ENCODE measurements around the gene RACK1. TPM values are rescaled to one million over a fixed set of nuclear protein-coding genes. Genes with fewer than 3 reads are reported as not detected.

Gene RACK1
- total RNA-seq, 6 experiments from 2014 or later = 1,737 to 2,012 (median 1,885) TPM

GRCh38 chr5:181233088-181233800 is 10.5 kb downstream of the RACK1 start:
- Mint-ChIP-seq H3K27me3 (ENCODE audit: insufficient read depth) (peaks cover 13% of the 10 kb centered on the region), H3K36me3 (ENCODE audit: low read depth) (peaks cover 34% of the 10 kb centered on the region), H3K9me3 (no peaks in the 10 kb centered on the region; the same call in 1 of the 2 replicates), H3K4me3 (peak overlapping the region; percentile 6; the same call in 1 of the 2 replicates), H3K27ac (peak overlapping the region; percentile 22), H3K4me1 (ENCODE audit: low read depth) (peaks cover 5% of the 10 kb centered on the region)
- TF ChIP-seq CTCF (IDR thresholded peaks at IDR 0.05) = no peak
- DNase-seq = no peak

- Mint-ChIP-seq H3K4me1 (ENCODE audit: low read depth) (no peaks in the 10 kb centered on the region; the same call in 1 of the 2 replicates), H3K4me3 (no peak overlapping the region), H3K27me3 (ENCODE audit: insufficient read depth) (peaks cover 13% of the 10 kb centered on the region), H3K9me3 (no peaks in the 10 kb centered on the region; the same call in 1 of the 2 replicates), H3K27ac (peak overlapping the region; percentile 22; the same call in 1 of the 2 replicates), H3K36me3 (ENCODE audit: low read depth) (peaks cover 27% of the 10 kb centered on the region)
- no peak for DNase-seq
- no peak for TF ChIP-seq CTCF (IDR thresholded peaks at IDR 0.05)
Measured at GRCh38 chr5:181232593-181232992, 11.1 kb downstream of the RACK1 start.

- Mint-ChIP-seq H3K27ac (peak overlapping the region; percentile 12; the same call in 1 of the 2 replicates), H3K4me1 (ENCODE audit: low read depth) (peaks cover 3% of the 10 kb centered on the region; the same call in 1 of the 2 replicates), H3K36me3 (ENCODE audit: low read depth) (peaks cover 18% of the 10 kb centered on the region), H3K4me3 (no peak overlapping the region), H3K27me3 (ENCODE audit: insufficient read depth) (peaks cover 13% of the 10 kb centered on the region), H3K9me3 (no peaks in the 10 kb centered on the region; the same call in 1 of the 2 replicates)
- no peak for DNase-seq
- no peak for TF ChIP-seq CTCF (IDR thresholded peaks at IDR 0.05)
Measured at GRCh38 chr5:181231432-181231831, 12.3 kb downstream of the RACK1 start.

GRCh38 chr5:181230551-181230950 is 13.2 kb downstream of the RACK1 start:
- no peak overlapping the region for H3K4me3 Mint-ChIP-seq
- DNase-seq = no peak

GRCh38 chr5:181229996-181230395 is 13.7 kb downstream of the RACK1 start:
- Mint-ChIP-seq H3K27ac (no peak overlapping the region), H3K4me3 (no peak overlapping the region), H3K9me3 (no peaks in the 10 kb centered on the region; the same call in 1 of the 2 replicates), H3K4me1 (ENCODE audit: low read depth) (peaks cover 13% of the 10 kb centered on the region), H3K36me3 (ENCODE audit: low read depth) (peaks cover 9% of the 10 kb centered on the region), H3K27me3 (ENCODE audit: insufficient read depth) (peaks cover 13% of the 10 kb centered on the region)
- no peak for DNase-seq
- TF ChIP-seq CTCF (IDR thresholded peaks at IDR 0.05) = no peak

More at GRCh38 chr5:181230551-181230950, 13.2 kb downstream of the RACK1 start:
- TF ChIP-seq CTCF (IDR thresholded peaks at IDR 0.05) = no peak
- no peak overlapping the region for H3K27ac Mint-ChIP-seq
- peaks cover 13% of the 10 kb centered on the region for H3K27me3 Mint-ChIP-seq (ENCODE audit: insufficient read depth)
- H3K36me3 Mint-ChIP-seq (ENCODE audit: low read depth) = peaks cover 9% of the 10 kb centered on the region
- no peaks in the 10 kb centered on the region; the same call in 1 of the 2 replicates for H3K9me3 Mint-ChIP-seq
- H3K4me1 Mint-ChIP-seq (ENCODE audit: low read depth) = peaks cover 8% of the 10 kb centered on the region

Measured in HFFc6 (cell line).